Calu3 (cell line): ENCODE results near the gene AXDND1. TPM values are rescaled to one million over a fixed set of nuclear protein-coding genes. Genes with fewer than 3 reads are reported as not detected.

Experiments used
- BruUV-seq: library from RNA; stranded (reverse); fragments of 400-500 nt; replicated peaks from 2 replicates; lab custom pipeline; 2021; lab: Mats Ljungman, UMichigan
- CTCF ChIA-PET: fragments of 300-600 bp; sonication (Branson Sonifier 250); formaldehyde crosslinking; loops from one replicate; lab custom pipeline; 2022; ENCODE audit warnings: antibody characterized with exemption; lab: Charles Lee
- DNase-seq: peaks from one replicate; pipeline ENCODE4 v3.0.0; 2022
- H3K27ac Mint-ChIP-seq: one replicate; pipeline ENCODE4 v1.8.0; 2022; ENCODE audit warnings: mixed read lengths; ENCODE audit not compliant: unreplicated experiment
- H3K27me3 Mint-ChIP-seq: one replicate; pipeline ENCODE4 v1.8.0; 2022; ENCODE audit warnings: mixed read lengths; ENCODE audit not compliant: unreplicated experiment
- H3K36me3 Mint-ChIP-seq: one replicate; pipeline ENCODE4 v1.8.0; 2022; ENCODE audit warnings: mild to moderate bottlenecking, moderate library complexity, mixed read lengths; ENCODE audit not compliant: insufficient read depth, unreplicated experiment
- H3K4me1 Mint-ChIP-seq: one replicate; pipeline ENCODE4 v1.8.0; 2022; ENCODE audit warnings: mild to moderate bottlenecking, low read depth, mixed read lengths; ENCODE audit not compliant: unreplicated experiment
- H3K4me3 Mint-ChIP-seq: one replicate; pipeline ENCODE4 v1.8.0; 2022; ENCODE audit warnings: mild to moderate bottlenecking, low read depth, moderate library complexity, mixed read lengths; ENCODE audit not compliant: unreplicated experiment
- H3K9me3 Mint-ChIP-seq: one replicate; pipeline ENCODE4 v1.8.0; 2022; ENCODE audit warnings: low read depth, mixed read lengths; ENCODE audit not compliant: unreplicated experiment
- CTCF ChIP-seq: fragments of 200-600 bp; IDR thresholded peaks from one replicate; pipeline ENCODE4 v1.8.0; 2022; ENCODE audit warnings: antibody characterized with exemption; ENCODE audit not compliant: unreplicated experiment
- intact Hi-C: fragments of 100-400 bp; cut with micrococcal nuclease; formaldehyde crosslinking; loops from one replicate; pipeline ENCODE4 v1.10.0; 2022; ENCODE audit not compliant: unreplicated experiment
- total RNA-seq: library from RNA; stranded (reverse); gene quantifications from 2 replicates; pipeline ENCODE4 v1.2.3, GENCODE V29; 2022

AXDND1 gene
- total RNA-seq, 1 experiment from 2014 or later: 0.50 TPM

- DNase-seq: no peak
- intact Hi-C loops: no loop called here
- CTCF ChIA-PET: no interaction called here
- Mint-ChIP-seq H3K4me3 (no peak overlapping the region), H3K36me3 (no peaks in the 10 kb centered on the region), H3K4me1 (no peaks in the 10 kb centered on the region), H3K27ac (no peak overlapping the region), H3K9me3 (no peaks in the 10 kb centered on the region), H3K27me3 (peaks cover 25% of the 10 kb centered on the region)
- no TSS peak for BruUV-seq
- TF ChIP-seq CTCF: no peak
Measured at GRCh38 chr1:179529482-179530195, 163.9 kb downstream of the AXDND1 start.

- TF ChIP-seq CTCF: no peak
- intact Hi-C loops: no loop called here
- BruUV-seq: no TSS peak
- no peak for DNase-seq
- CTCF ChIA-PET: no interaction called here
- Mint-ChIP-seq H3K27ac (no peak overlapping the region), H3K4me3 (no peak overlapping the region), H3K36me3 (no peaks in the 10 kb centered on the region), H3K4me1 (no peaks in the 10 kb centered on the region), H3K27me3 (peaks cover 18% of the 10 kb centered on the region), H3K9me3 (no peaks in the 10 kb centered on the region)
Measured at GRCh38 chr1:179530352-179530751, 164.6 kb downstream of the AXDND1 start.

- BruUV-seq: no TSS peak
- intact Hi-C loops: no loop called here
- no peak for DNase-seq
- Mint-ChIP-seq H3K27ac (no peak overlapping the region), H3K36me3 (no peaks in the 10 kb centered on the region), H3K4me3 (no peak overlapping the region), H3K27me3 (peaks cover 13% of the 10 kb centered on the region), H3K4me1 (no peaks in the 10 kb centered on the region), H3K9me3 (peaks cover 2% of the 10 kb centered on the region)
- no peak for TF ChIP-seq CTCF
- CTCF ChIA-PET: no interaction called here
Measured at GRCh38 chr1:179541774-179542173, 176.0 kb downstream of the AXDND1 start.

GRCh38 chr1:179545321-179545720, 179.6 kb downstream of the AXDND1 start:
- CTCF ChIA-PET: interaction anchor here (0.6 kb wide), 1 partner anchor 151 kb away, joined by 3 read pairs; no protein-coding TSS in a partner anchor
- BruUV-seq: no TSS peak
- no peak overlapping the region for H3K27ac Mint-ChIP-seq

More at GRCh38 chr1:179545321-179545720, 179.6 kb downstream of the AXDND1 start:
- Mint-ChIP-seq H3K36me3 (no peaks in the 10 kb centered on the region), H3K4me1 (no peaks in the 10 kb centered on the region), H3K27me3 (peaks cover 28% of the 10 kb centered on the region), H3K9me3 (no peaks in the 10 kb centered on the region), H3K4me3 (no peak overlapping the region)
- TF ChIP-seq CTCF: no peak
- intact Hi-C loops: no loop called here
- DNase-seq: no peak
